SK-N-SH treated with all-trans-retinoic acid at 6 μM for 48 hours (cell line): ENCODE data around the gene MSMP.

Source experiments
- ATAC-seq: fragments of 200-7000 bp; cut with Tn5 transposase; 3 replicates; pipeline ENCODE4 v1.9.1; 2020; ENCODE audit warnings: mild to moderate bottlenecking, moderate library complexity
- ARNTL ChIP-seq: fragments of 450-650 bp; formaldehyde crosslinking; IDR thresholded peaks from 2 replicates; pipeline ENCODE4 v1.5.0; 2020; ENCODE audit warnings: low read depth, mild to moderate bottlenecking, moderate library complexity, borderline replicate concordance
- BACH2 ChIP-seq: fragments of 250-450 bp; sonication (Bioruptor Pico); IDR thresholded peaks from 2 replicates; pipeline ENCODE4 v1.9.0; 2021; ENCODE audit warnings: mild to moderate bottlenecking, borderline replicate concordance
- CSDC2 ChIP-seq: fragments of 250-450 bp; sonication (Bioruptor Pico); IDR thresholded peaks from 2 replicates; pipeline ENCODE4 v1.5.0; 2020; ENCODE audit warnings: mild to moderate bottlenecking, moderate library complexity
- CSRNP3 ChIP-seq: fragments of 250-450 bp; sonication (Bioruptor Pico); IDR thresholded peaks from 2 replicates; pipeline ENCODE4 v1.5.1; 2021; ENCODE audit warnings: mild to moderate bottlenecking, moderate library complexity
- ESRRG ChIP-seq: fragments of 250-450 bp; sonication (Bioruptor Pico); IDR thresholded peaks from 2 replicates; pipeline ENCODE4 v1.6.1; 2021; ENCODE audit warnings: mild to moderate bottlenecking
- GLIS3 ChIP-seq: fragments of 250-450 bp; sonication (Bioruptor Pico); IDR thresholded peaks from 2 replicates; pipeline ENCODE4 v1.5.0; 2020; ENCODE audit warnings: mild to moderate bottlenecking, moderate library complexity
- ISL1 ChIP-seq: fragments of 250-450 bp; sonication (Bioruptor Pico); IDR thresholded peaks from 2 replicates; pipeline ENCODE4 v2.1.2; 2022; ENCODE audit warnings: mild to moderate bottlenecking, moderate library complexity
- OSR1 ChIP-seq: fragments of 250-450 bp; sonication (Bioruptor Pico); IDR thresholded peaks from 2 replicates; pipeline ENCODE4 v1.8.0; 2022; ENCODE audit warnings: moderate library complexity, mild to moderate bottlenecking, inconsistent platforms
- PPARA ChIP-seq: fragments of 250-450 bp; sonication (Bioruptor Pico); IDR thresholded peaks from 2 replicates; pipeline ENCODE4 v1.5.0; 2020; ENCODE audit warnings: mild to moderate bottlenecking, borderline replicate concordance
- RARB ChIP-seq: fragments of 250-450 bp; sonication (Bioruptor Pico); IDR thresholded peaks from 2 replicates; pipeline ENCODE4 v1.8.0; 2021; ENCODE audit warnings: mild to moderate bottlenecking, moderate library complexity
- SNAI2 ChIP-seq: fragments of 250-450 bp; sonication (Bioruptor Pico); IDR thresholded peaks from 2 replicates; pipeline ENCODE4 v1.5.0; 2020; ENCODE audit warnings: mild to moderate bottlenecking, moderate library complexity
- TCF4 ChIP-seq: fragments of 250-450 bp; sonication (Bioruptor Pico); IDR thresholded peaks from 2 replicates; pipeline ENCODE4 v1.8.0; 2021; ENCODE audit warnings: mild to moderate bottlenecking, moderate library complexity, borderline replicate concordance
- TOX ChIP-seq: fragments of 250-450 bp; sonication (Bioruptor Pico); IDR thresholded peaks from 2 replicates; pipeline ENCODE4 v1.8.0; 2021; ENCODE audit warnings: mild to moderate bottlenecking, moderate library complexity, borderline replicate concordance
- TSHZ2 ChIP-seq: fragments of 250-450 bp; sonication (Bioruptor Pico); IDR thresholded peaks from 2 replicates; pipeline ENCODE4 v1.5.0; 2020; ENCODE audit warnings: mild to moderate bottlenecking, moderate library complexity
- ZC3H10 ChIP-seq: fragments of 250-450 bp; sonication (Bioruptor Pico); IDR thresholded peaks from 2 replicates; pipeline ENCODE4 v1.5.1; 2021; ENCODE audit warnings: mild to moderate bottlenecking, moderate library complexity
- ZFP3 ChIP-seq: fragments of 250-450 bp; sonication (Bioruptor Pico); IDR thresholded peaks from 2 replicates; pipeline ENCODE4 v1.5.0; 2020; ENCODE audit warnings: mild to moderate bottlenecking, moderate library complexity
- ZFP30 ChIP-seq: fragments of 450-650 bp; formaldehyde crosslinking; IDR thresholded peaks from 2 replicates; pipeline ENCODE4 v1.5.0; 2022; ENCODE audit warnings: mild to moderate bottlenecking, moderate library complexity
- ZNF565 ChIP-seq: fragments of 450-650 bp; formaldehyde crosslinking; conservative IDR thresholded peaks from 2 replicates; pipeline ENCODE4 v1.5.0; 2020; ENCODE audit warnings: low read depth, mild to moderate bottlenecking, moderate library complexity
- ZNF70 ChIP-seq: fragments of 450-650 bp; formaldehyde crosslinking; IDR thresholded peaks from 2 replicates; pipeline ENCODE4 v1.5.0; 2020; ENCODE audit warnings: mild to moderate bottlenecking, moderate library complexity
- ZNF8 ChIP-seq: fragments of 450-650 bp; formaldehyde crosslinking; IDR thresholded peaks from 2 replicates; pipeline ENCODE4 v1.5.0; 2020; ENCODE audit warnings: mild to moderate bottlenecking, moderate library complexity
- TF ChIP-seq, protein P1 (sequence below): fragments of 250-450 bp; sonication (Bioruptor Pico); IDR thresholded peaks from 2 replicates; pipeline ENCODE4 v1.5.1; 2020; ENCODE audit warnings: low read depth, mild to moderate bottlenecking, moderate library complexity
- TF ChIP-seq, protein P2 (sequence below): fragments of 250-450 bp; sonication (Bioruptor Pico); IDR thresholded peaks from 2 replicates; pipeline ENCODE4 v1.8.0; 2020; ENCODE audit warnings: mild to moderate bottlenecking, moderate library complexity, borderline replicate concordance

MSMP gene

DNA sequence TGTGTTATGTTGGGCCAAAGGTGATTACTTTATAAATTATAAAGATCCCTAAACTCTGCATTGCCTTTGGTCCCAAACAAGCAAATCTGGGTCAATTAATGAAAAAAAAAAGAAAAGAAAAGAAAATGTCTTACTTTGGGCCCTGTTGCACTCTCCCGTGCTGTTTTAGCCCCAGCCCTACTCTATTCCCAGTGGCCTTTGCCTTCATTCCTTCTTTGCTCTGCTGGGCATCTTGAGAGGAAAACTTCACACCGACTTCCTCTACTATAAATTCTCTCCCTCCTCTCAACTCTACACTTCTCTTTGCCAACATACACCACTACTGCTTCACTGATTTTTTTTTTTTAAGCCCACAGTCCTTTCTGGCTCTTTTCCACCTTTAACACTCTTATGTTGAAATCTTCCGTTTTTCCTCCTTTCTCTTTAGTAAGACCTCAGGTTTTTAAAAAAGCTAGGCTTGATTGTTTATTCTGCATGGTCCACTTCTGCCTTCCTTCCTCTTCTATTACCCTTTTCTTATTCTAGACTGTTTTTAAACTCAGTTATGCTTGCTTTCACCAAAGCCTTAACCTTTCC is 4.5 kb upstream of the MSMP start:
- no peak for ATAC-seq
- TF ChIP-seq CSDC2 (CRISPR knock-in tag): no peak
- TF ChIP-seq TSHZ2 (CRISPR knock-in tag): no peak
- TF ChIP-seq TCF4 (CRISPR knock-in tag): no peak

GRCh38 chr9:35757892-35758275 is 3.8 kb upstream of the MSMP start:
- no peak for ATAC-seq
- TF ChIP-seq ESRRG (no peak), ARNTL (CRISPR knock-in tag) (no peak), TCF4 (CRISPR knock-in tag) (no peak), GLIS3 (CRISPR knock-in tag) (no peak), ZFP30 (peak; percentile 59; the same call in 1 of the 2 replicates), CSDC2 (CRISPR knock-in tag) (no peak)

DNA sequence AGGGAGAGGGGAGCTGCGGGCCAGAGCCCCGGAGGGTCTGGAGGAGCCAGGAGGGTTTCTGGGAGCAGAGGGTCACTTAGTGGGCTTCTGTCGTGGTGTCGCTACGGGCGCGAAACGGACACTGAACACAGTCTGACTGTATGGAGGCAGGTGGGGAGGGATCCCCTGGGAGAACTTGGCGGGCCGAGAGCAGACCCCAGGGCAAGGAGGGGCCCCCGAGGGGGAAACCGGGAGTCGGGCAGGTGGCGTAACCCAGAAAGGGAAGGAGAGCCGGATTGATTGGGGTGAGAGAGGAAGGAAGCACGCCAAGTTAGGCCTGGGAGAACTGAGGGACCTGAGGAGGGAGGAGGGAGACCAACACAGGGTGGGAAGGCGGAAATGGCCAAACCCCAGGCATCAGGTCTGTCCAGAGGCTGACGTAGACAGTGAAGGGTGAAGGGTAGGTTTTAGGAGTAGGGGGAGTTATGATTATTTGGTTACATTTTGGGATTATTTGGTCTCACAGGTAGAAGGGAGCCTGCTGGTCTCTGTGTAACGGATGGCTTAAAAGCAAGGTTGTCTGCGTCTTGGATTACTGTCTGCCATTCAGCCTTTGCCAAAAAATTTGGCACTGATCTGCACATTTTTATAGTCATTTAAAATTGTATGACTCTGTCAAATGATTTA is 3.3 kb upstream of the MSMP start:
- TF ChIP-seq TCF4 (CRISPR knock-in tag) (no peak), BACH2 (CRISPR knock-in tag) (no peak), ZC3H10 (CRISPR knock-in tag) (no peak)
- TF ChIP-seq, protein P1, sequence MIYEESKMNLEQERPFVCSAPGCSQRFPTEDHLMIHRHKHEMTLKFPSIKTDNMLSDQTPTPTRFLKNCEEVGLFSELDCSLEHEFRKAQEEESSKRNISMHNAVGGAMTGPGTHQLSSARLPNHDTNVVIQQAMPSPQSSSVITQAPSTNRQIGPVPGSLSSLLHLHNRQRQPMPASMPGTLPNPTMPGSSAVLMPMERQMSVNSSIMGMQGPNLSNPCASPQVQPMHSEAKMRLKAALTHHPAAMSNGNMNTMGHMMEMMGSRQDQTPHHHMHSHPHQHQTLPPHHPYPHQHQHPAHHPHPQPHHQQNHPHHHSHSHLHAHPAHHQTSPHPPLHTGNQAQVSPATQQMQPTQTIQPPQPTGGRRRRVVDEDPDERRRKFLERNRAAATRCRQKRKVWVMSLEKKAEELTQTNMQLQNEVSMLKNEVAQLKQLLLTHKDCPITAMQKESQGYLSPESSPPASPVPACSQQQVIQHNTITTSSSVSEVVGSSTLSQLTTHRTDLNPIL: no peak
- peak; percentile 79 for ATAC-seq

DNA sequence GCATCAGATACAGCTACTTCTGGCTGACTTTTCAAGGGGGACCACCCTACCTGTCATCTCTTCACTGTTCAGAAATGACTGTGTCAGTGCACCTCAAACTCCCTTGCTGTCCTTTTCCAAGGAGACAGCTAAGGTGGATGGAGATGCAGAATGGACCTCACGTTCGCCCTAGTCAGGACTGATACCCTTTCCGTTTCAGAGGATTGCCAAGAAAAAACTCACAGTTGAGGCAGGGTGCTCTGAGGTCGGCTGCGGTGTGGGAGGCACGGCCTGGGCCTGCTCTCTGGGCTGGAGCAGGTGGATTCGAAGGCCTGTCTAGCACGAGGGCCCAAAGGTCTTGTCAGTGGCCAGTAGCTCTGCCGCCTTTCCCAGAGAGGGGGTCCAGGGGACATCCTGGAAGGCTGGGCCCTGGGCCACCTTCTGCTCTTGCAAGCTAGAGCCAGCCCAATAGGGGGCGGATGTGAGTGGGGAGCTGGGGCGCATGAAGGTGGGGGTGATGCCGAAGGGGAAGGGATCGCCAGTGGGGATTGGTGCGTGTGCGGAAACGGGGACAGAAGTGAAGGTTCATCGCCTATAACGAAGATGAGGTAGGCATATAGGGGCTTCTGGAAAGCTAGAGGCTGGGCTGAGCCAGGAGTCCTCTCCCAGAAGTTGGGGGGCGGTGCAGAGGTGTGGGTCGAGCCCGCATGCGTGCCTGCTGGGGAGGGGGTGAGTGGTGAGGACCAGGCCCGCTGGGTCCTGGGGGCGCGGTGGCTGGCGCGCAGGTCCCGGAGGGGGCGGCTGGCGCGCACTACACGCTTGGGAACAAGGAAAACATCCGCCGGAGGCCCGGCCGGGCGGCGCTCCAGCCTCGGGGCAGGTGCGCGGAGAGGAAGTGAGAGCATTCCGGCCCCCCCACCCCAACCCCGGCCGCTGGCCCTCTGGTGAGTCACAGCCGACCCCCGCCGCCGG is 2.5 kb upstream of the MSMP start:
- peak; percentile 65; the same call in 1 of the 2 replicates for TF ChIP-seq GLIS3 (CRISPR knock-in tag)
- TF ChIP-seq, protein P2, sequence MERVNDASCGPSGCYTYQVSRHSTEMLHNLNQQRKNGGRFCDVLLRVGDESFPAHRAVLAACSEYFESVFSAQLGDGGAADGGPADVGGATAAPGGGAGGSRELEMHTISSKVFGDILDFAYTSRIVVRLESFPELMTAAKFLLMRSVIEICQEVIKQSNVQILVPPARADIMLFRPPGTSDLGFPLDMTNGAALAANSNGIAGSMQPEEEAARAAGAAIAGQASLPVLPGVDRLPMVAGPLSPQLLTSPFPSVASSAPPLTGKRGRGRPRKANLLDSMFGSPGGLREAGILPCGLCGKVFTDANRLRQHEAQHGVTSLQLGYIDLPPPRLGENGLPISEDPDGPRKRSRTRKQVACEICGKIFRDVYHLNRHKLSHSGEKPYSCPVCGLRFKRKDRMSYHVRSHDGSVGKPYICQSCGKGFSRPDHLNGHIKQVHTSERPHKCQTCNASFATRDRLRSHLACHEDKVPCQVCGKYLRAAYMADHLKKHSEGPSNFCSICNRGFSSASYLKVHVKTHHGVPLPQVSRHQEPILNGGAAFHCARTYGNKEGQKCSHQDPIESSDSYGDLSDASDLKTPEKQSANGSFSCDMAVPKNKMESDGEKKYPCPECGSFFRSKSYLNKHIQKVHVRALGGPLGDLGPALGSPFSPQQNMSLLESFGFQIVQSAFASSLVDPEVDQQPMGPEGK (CRISPR knock-in tag): no peak
- TF ChIP-seq SNAI2 (CRISPR knock-in tag): 0 out of 2 replicates have a peak, but pooled peaks have one; percentile 24
- TF ChIP-seq, all 23 proteins: peak for 2
- peak; percentile 84 for ATAC-seq

GRCh38 chr9:35755071-35755470 is 995 bp upstream of the MSMP start:
- ATAC-seq: no peak
- TF ChIP-seq TOX (CRISPR knock-in tag): no peak
- no peak for TF ChIP-seq OSR1 (CRISPR knock-in tag)

GRCh38 chr9:35753466-35753865 is 610 bp downstream of the MSMP start:
- ATAC-seq: no peak
- TF ChIP-seq PPARA (no peak), ARNTL (CRISPR knock-in tag) (no peak), GLIS3 (CRISPR knock-in tag) (no peak), ZNF8 (CRISPR knock-in tag) (no peak), RARB (CRISPR knock-in tag) (no peak), CSRNP3 (CRISPR knock-in tag) (no peak), ZFP30 (no peak), ISL1 (CRISPR knock-in tag) (no peak), ZNF70 (CRISPR knock-in tag) (no peak), ZFP3 (CRISPR knock-in tag) (no peak), ZNF565 (CRISPR knock-in tag) (no peak), TOX (CRISPR knock-in tag) (no peak), ZC3H10 (CRISPR knock-in tag) (no peak), TCF4 (CRISPR knock-in tag) (no peak)
- TF ChIP-seq, protein P2 (CRISPR knock-in tag): no peak
